HepG2 (cell line): Measurements from ENCODE around the gene NT5C1B. TPM values are rescaled to one million over a fixed set of nuclear protein-coding genes. Genes with fewer than 3 reads are reported as not detected.
A peak's percentile ranks its signal among the peaks of the same experiment; 100 is the strongest.

Experiments
- ATAC-seq: fragments of 200-7000 bp; cut with Tn5 transposase; 3 replicates; pipeline ENCODE4 v1.9.1; 2020; ENCODE audit warnings: mild to moderate bottlenecking, moderate library complexity
- BruUV-seq: library from RNA; stranded (reverse); fragments of 400-500 nt; replicated peaks from 2 replicates; lab custom pipeline; 2021; lab: Mats Ljungman, UMichigan
- CTCF ChIA-PET: fragments of 300-600 bp; formaldehyde crosslinking; extraction: SDS; loops from one replicate; lab custom pipeline; 2021; ENCODE audit warnings: low total read pairs, inconsistent platforms, low intra/inter-chr PET ratio; lab: Yijun Ruan, JAX
- POLR2A ChIA-PET: fragments of 350-600 bp; sonication (Branson Sonifier 250); formaldehyde crosslinking; loops from one replicate; lab custom pipeline; 2020; ENCODE audit warnings: antibody characterized with exemption, inconsistent platforms; lab: Yijun Ruan, JAX
- DNase-seq: peaks from one replicate; pipeline ENCODE4 v3.0.0-alpha.2; 2015; ENCODE audit warnings: low spot score
- FAIRE-seq: peaks from 3 replicates; lab custom pipeline; 2011; peaks lifted over from hg19 to GRCh38; lab: Jason Lieb, UNC
- H2AFZ ChIP-seq: one replicate; pipeline ENCODE4 v1.6.1; 2011; ENCODE audit warnings: low read length, inconsistent platforms
- H3K27ac ChIP-seq: fragments of 300-600 bp; 3 replicates; pipeline ENCODE4 v1.8.0; 2011; ENCODE audit warnings: mixed run types, mild to moderate bottlenecking, mixed read lengths, low read length, inconsistent platforms; ENCODE audit not compliant: insufficient read depth; ENCODE audit errors: extremely low read length
- H3K27me3 ChIP-seq, 2 experiments: fragments of 200-600 bp in 1 of 2; 2 replicates in 1 of 2; 3 replicates in 1 of 2; pipeline versions ENCODE4 v1.6.0 to v1.8.0; 2011; ENCODE audit warnings: low read length in 2 of 2, mild to moderate bottlenecking in 2 of 2, moderate library complexity in 2 of 2, inconsistent platforms in 1 of 2; ENCODE audit not compliant: insufficient read depth in 2 of 2, control insufficient read depth in 1 of 2
- H3K36me3 ChIP-seq, 2 experiments: fragments of 200-600 bp in 1 of 2; replicated peaks in 1 of 2; 2 replicates in 1 of 2; 3 replicates in 1 of 2; pipeline versions ENCODE4 v1.5.1 to v1.8.0; 2011; ENCODE audit warnings: low read length in 2 of 2, inconsistent platforms in 1 of 2; ENCODE audit not compliant: insufficient read depth in 2 of 2, control insufficient read depth in 1 of 2
- H3K4me1 ChIP-seq: 2 replicates; pipeline ENCODE4 v1.5.1; 2012; ENCODE audit warnings: low read length, inconsistent platforms; ENCODE audit not compliant: insufficient read depth
- H3K4me2 ChIP-seq: 2 replicates; pipeline ENCODE4 v1.6.0; 2011; ENCODE audit warnings: low read depth, low read length, inconsistent platforms
- H3K4me3 ChIP-seq, 3 experiments: fragments of 200-600 bp in 1 of 3; sonication (generic), shearing (Covaris generic) in 1 of 3; replicated peaks in 1 of 3; 2 replicates each; pipeline ENCODE4 v1.5.1; 2011 to 2016; ENCODE audit warnings: low read length in 3 of 3, inconsistent platforms in 2 of 3, low read depth in 2 of 3, mild to moderate bottlenecking in 2 of 3, control low read depth in 1 of 3, mixed read lengths in 1 of 3; ENCODE audit not compliant: insufficient read depth in 1 of 3
- H3K79me2 ChIP-seq: one replicate; pipeline ENCODE4 v1.6.1; 2011; ENCODE audit warnings: low read length, inconsistent platforms; ENCODE audit not compliant: insufficient read depth
- H3K9ac ChIP-seq: 2 replicates; pipeline ENCODE4 v1.6.0; 2011; ENCODE audit warnings: mild to moderate bottlenecking, low read depth, low read length, inconsistent platforms; ENCODE audit not compliant: insufficient read depth
- H3K9me3 ChIP-seq: 2 replicates; pipeline ENCODE4 v1.5.1; 2012; ENCODE audit warnings: mild to moderate bottlenecking, low read length
- H4K20me1 ChIP-seq: 2 replicates; pipeline ENCODE4 v1.6.0; 2011; ENCODE audit warnings: inconsistent platforms, mild to moderate bottlenecking, low read length, moderate library complexity; ENCODE audit not compliant: insufficient read depth
- ARHGAP35 ChIP-seq: sonication (generic); formaldehyde crosslinking; IDR thresholded peaks from 2 replicates; pipeline ENCODE4 v1.9.0; 2022; ENCODE audit warnings: mild to moderate bottlenecking, inconsistent platforms, moderate library complexity, missing genetic modification reagents, borderline replicate concordance
- CC2D1A ChIP-seq: sonication (generic); formaldehyde crosslinking; IDR thresholded peaks from 2 replicates; pipeline ENCODE4 v1.8.1; 2023; ENCODE audit warnings: mild to moderate bottlenecking, missing genetic modification reagents
- FOXO4 ChIP-seq: sonication (generic); formaldehyde crosslinking; conservative IDR thresholded peaks from 2 replicates; pipeline ENCODE4 v1.8.1; 2023; ENCODE audit warnings: missing genetic modification reagents
- GLI4 ChIP-seq: sonication (generic); formaldehyde crosslinking; IDR thresholded peaks from 2 replicates; pipeline ENCODE4 v1.5.1; 2020; ENCODE audit warnings: missing genetic modification reagents, mild to moderate bottlenecking, moderate library complexity, borderline replicate concordance
- KLF6 ChIP-seq: IDR thresholded peaks from 2 replicates; pipeline ENCODE4 v1.8.0; 2016; ENCODE audit warnings: missing biosample characterization, missing genetic modification reagents
- MXD3 ChIP-seq: IDR thresholded peaks from 2 replicates; pipeline ENCODE4 v1.6.1; 2016; ENCODE audit warnings: mild to moderate bottlenecking, missing biosample characterization, missing genetic modification reagents
- NFIB ChIP-seq: sonication (generic); formaldehyde crosslinking; IDR thresholded peaks from 2 replicates; pipeline ENCODE4 v1.9.0; 2021; ENCODE audit warnings: missing genetic modification reagents, mild to moderate bottlenecking, borderline replicate concordance
- NFYC ChIP-seq: IDR thresholded peaks from 2 replicates; pipeline ENCODE4 v1.6.1; 2016; ENCODE audit warnings: missing genetic modification reagents, missing compliant biosample characterization
- PHF20 ChIP-seq: sonication (generic); formaldehyde crosslinking; IDR thresholded peaks from 2 replicates; pipeline ENCODE4 v1.5.0; 2020; ENCODE audit warnings: mild to moderate bottlenecking, missing genetic modification reagents
- PREB ChIP-seq: sonication (generic); formaldehyde crosslinking; IDR thresholded peaks from 2 replicates; pipeline ENCODE4 v1.4.0; 2020; ENCODE audit warnings: missing genetic modification reagents
- STAT6 ChIP-seq: sonication (generic); formaldehyde crosslinking; IDR thresholded peaks from 2 replicates; pipeline ENCODE4 v1.4.0; 2020; ENCODE audit warnings: missing genetic modification reagents, mild to moderate bottlenecking, borderline replicate concordance
- TGIF2 ChIP-seq: IDR thresholded peaks from 2 replicates; pipeline ENCODE4 v1.6.1; 2016; ENCODE audit warnings: control low read depth, missing compliant biosample characterization
- U2AF1 ChIP-seq: fragments of 200-400 bp; formaldehyde crosslinking; optimal IDR thresholded peaks from 2 replicates; pipeline ENCODE3; 2017; ENCODE audit warnings: mild to moderate bottlenecking, low read depth, low read length
- ZKSCAN5 ChIP-seq: sonication (generic); formaldehyde crosslinking; IDR thresholded peaks from 2 replicates; pipeline ENCODE4 v1.5.1; 2020; ENCODE audit warnings: mild to moderate bottlenecking, missing genetic modification reagents
- ZNF10 ChIP-seq: sonication (generic); formaldehyde crosslinking; IDR thresholded peaks from 2 replicates; pipeline ENCODE4 v1.4.0; 2020; ENCODE audit warnings: mild to moderate bottlenecking, low read depth, missing genetic modification reagents, borderline replicate concordance
- ZNF101 ChIP-seq: sonication (generic); formaldehyde crosslinking; IDR thresholded peaks from 2 replicates; pipeline ENCODE4 v1.4.0; 2020; ENCODE audit warnings: mild to moderate bottlenecking, low read depth, missing genetic modification reagents, borderline replicate concordance
- ZNF274 ChIP-seq: sonication (generic); formaldehyde crosslinking; IDR thresholded peaks from 2 replicates; pipeline ENCODE4 v1.5.1; 2020; ENCODE audit warnings: mild to moderate bottlenecking, missing genetic modification reagents
- ZNF333 ChIP-seq: sonication (generic); formaldehyde crosslinking; IDR thresholded peaks from 2 replicates; pipeline ENCODE4 v1.4.0; 2020; ENCODE audit warnings: mild to moderate bottlenecking, missing genetic modification reagents, borderline replicate concordance
- ZNF441 ChIP-seq: sonication (generic); formaldehyde crosslinking; IDR thresholded peaks from 2 replicates; pipeline ENCODE4 v1.7.0; 2021; ENCODE audit warnings: missing genetic modification reagents, borderline replicate concordance
- ZNF446 ChIP-seq: sonication (generic); formaldehyde crosslinking; IDR thresholded peaks from 2 replicates; pipeline ENCODE4 v1.5.0; 2020; ENCODE audit warnings: mild to moderate bottlenecking, missing genetic modification reagents
- ZNF501 ChIP-seq: sonication (generic); formaldehyde crosslinking; IDR thresholded peaks from 2 replicates; pipeline ENCODE4 v1.5.1; 2020; ENCODE audit warnings: mild to moderate bottlenecking, moderate library complexity, missing genetic modification reagents
- WGBS: methylation state at CpG from one replicate; pipeline ENCODE4 v1.1.6; 2017; ENCODE audit warnings: low lambda C conversion rate; 5-methylcytosine and 5-hydroxymethylcytosine counted together
- in situ Hi-C: cut with HindIII; loops from 2 replicates; pipeline ENCODE4 v1.10.0; 2017; ENCODE audit warnings: low pct_unique_long_range_greater_than_20kb; ENCODE audit not compliant: extremely low pct_ligation_motif_present
- intact Hi-C: fragments of 100-400 bp; cut with micrococcal nuclease; formaldehyde crosslinking; loops from one replicate; pipeline ENCODE4 v1.10.0; 2022; ENCODE audit not compliant: unreplicated experiment
- polyA plus RNA-seq, 8 experiments: library from polyadenylated mRNA; depleted of rRNA in 3 of 8; stranded (reverse) in 7 of 8; unstranded in 1 of 8; fragments of >200 nt; fragmentation: Illumina TruSeq in 4 of 8; extraction: Trizol in 4 of 8; gene quantifications; 2 replicates each; pipeline versions ENCODE4 v1.2.1 to v1.2.3, GENCODE V29; 2011 to 2016; ENCODE audit warnings: low read depth in 4 of 8, missing spikeins in 1 of 8, mixed read lengths in 1 of 8; ENCODE audit not compliant: insufficient read depth in 1 of 8
- total RNA-seq, 5 experiments: library from RNA; depleted of rRNA; stranded (reverse); fragments of >200 nt; fragmentation: Illumina TruSeq; extraction: Trizol; gene quantifications; 2 replicates each; pipeline ENCODE4 v1.2.3, GENCODE V29; 2016; ENCODE audit warnings: low read depth in 1 of 5

The NT5C1B gene
- total and polyA plus RNA-seq, 2 of the 13 experiments (the other 11 are each of a cell fraction or from before 2014, with no cell fraction given), result not detected

GRCh38 chr2:18560797-18561085 is 28.6 kb downstream of the NT5C1B start:
- H3K4me1 ChIP-seq, result peaks cover 28% of the 10 kb centered on the region
- 3% methylated on average over 3 of the region's 3 CpGs for WGBS
- DNase-seq, result no peak
- in situ Hi-C loops (no loop called here), intact Hi-C loops (loop anchor here (1.0 to 5.0 kb wide), 3 partner anchors 173 to 461 kb away; no protein-coding TSS in a partner anchor)
- ChIA-PET POLR2A (interaction anchor here (0.6 to 3.9 kb wide), 19 partner anchors 9 to 1511 kb away, joined by 3 to 19 read pairs (median 5); partner anchors contain the start of gene TTC32), CTCF (no interaction called here)
- H3K4me2 ChIP-seq, result peak overlapping the region; percentile 95
- no peaks in the 10 kb centered on the region for H3K27me3 ChIP-seq
- H3K36me3 ChIP-seq, result no peaks in the 10 kb centered on the region; a peak in 1 of 5 replicates
- no peak for FAIRE-seq
- H2AFZ ChIP-seq, result peak overlapping the region; percentile 78
- no peak for ATAC-seq
- peaks cover 21% of the 10 kb centered on the region for H3K79me2 ChIP-seq
- BruUV-seq, result no TSS peak
- peak overlapping the region; percentile 93 for H3K9ac ChIP-seq
- peak overlapping the region; percentile 87 for H3K27ac ChIP-seq
- peaks cover 4% of the 10 kb centered on the region; the same call in 1 of the 2 replicates for H4K20me1 ChIP-seq
- H3K4me3 ChIP-seq, result peak overlapping the region; percentile 78 to 84 (median 83)
- no peaks in the 10 kb centered on the region for H3K9me3 ChIP-seq
- no peak for TF ChIP-seq KLF6 (CRISPR knock-in tag)
- no peak for TF ChIP-seq ZNF10 (CRISPR knock-in tag)
- 0 out of 2 replicates have a peak, but pooled peaks have one; percentile 15 for TF ChIP-seq PHF20 (CRISPR knock-in tag)
- TF ChIP-seq PREB (CRISPR knock-in tag), result no peak
- TF ChIP-seq FOXO4 (CRISPR knock-in tag), result no peak
- TF ChIP-seq ARHGAP35 (CRISPR knock-in tag), result no peak
- TF ChIP-seq ZKSCAN5 (CRISPR knock-in tag), result no peak
- TF ChIP-seq STAT6 (CRISPR knock-in tag), result no peak
- TF ChIP-seq U2AF1, result no peak
- TF ChIP-seq MXD3 (CRISPR knock-in tag), result no peak
- TF ChIP-seq ZNF446 (CRISPR knock-in tag), result no peak
- TF ChIP-seq ZNF501 (CRISPR knock-in tag), result no peak; the same call in 1 of the 2 replicates
- TF ChIP-seq GLI4 (CRISPR knock-in tag), result no peak
- TF ChIP-seq NFYC (CRISPR knock-in tag), result no peak
- TF ChIP-seq ZNF274 (CRISPR knock-in tag), result no peak
- TF ChIP-seq ZNF441 (CRISPR knock-in tag), result 0 out of 2 replicates have a peak, but pooled peaks have one; percentile 0
- TF ChIP-seq ZNF333 (CRISPR knock-in tag), result no peak
- no peak for TF ChIP-seq NFIB
- peak; percentile 17; the same call in 1 of the 2 replicates for TF ChIP-seq TGIF2 (CRISPR knock-in tag)
- no peak for TF ChIP-seq CC2D1A (CRISPR knock-in tag)
- TF ChIP-seq ZNF101 (CRISPR knock-in tag), result 0 out of 2 replicates have a peak, but pooled peaks have one; percentile 15
